ENCODE measurements around the gene PLPP6. TPM values are rescaled to one million over a fixed set of nuclear protein-coding genes. Genes with fewer than 3 reads are reported as not detected.
A peak's percentile ranks its signal among the peaks of the same experiment; 100 is the strongest.

The PLPP6 gene
- total and polyA plus RNA-seq, 2 of the 13 experiments (the other 11 are each of a cell fraction or from before 2014, with no cell fraction given), result 12.1 to 15.5 TPM

- TF ChIP-seq THAP9 (CRISPR knock-in tag; IDR thresholded peaks at IDR 0.05; ENCODE audit: borderline replicate concordance) (no peak), SMAD1 (CRISPR knock-in tag; IDR thresholded peaks at IDR 0.05; ENCODE audit: borderline replicate concordance, low read depth) (no peak), ZFP82 (CRISPR knock-in tag; IDR thresholded peaks at IDR 0.05; ENCODE audit: borderline replicate concordance) (0 out of 2 replicates have a peak, but pooled peaks have one; percentile 7), SP1 (IDR thresholded peaks at IDR 0.05) (no peak), SP1 (CRISPR knock-in tag; IDR thresholded peaks at IDR 0.05) (0 out of 2 replicates have a peak, but pooled peaks have one; percentile 8), ISX (CRISPR knock-in tag; conservative IDR thresholded peaks at IDR 0.05) (no peak), ZNF354B (CRISPR knock-in tag; IDR thresholded peaks at IDR 0.05) (no peak), SIX4 (CRISPR knock-in tag; IDR thresholded peaks at IDR 0.05) (0 out of 2 replicates have a peak, but pooled peaks have one; percentile 5), ZBTB38 (CRISPR knock-in tag; IDR thresholded peaks at IDR 0.05) (0 out of 2 replicates have a peak, but pooled peaks have one; percentile 11), YEATS2 (CRISPR knock-in tag; IDR thresholded peaks at IDR 0.05; ENCODE audit: borderline replicate concordance) (peak; percentile 39; the same call in 1 of the 2 replicates), HOXA7 (CRISPR knock-in tag; IDR thresholded peaks at IDR 0.05) (no peak), ZBTB42 (CRISPR knock-in tag; IDR thresholded peaks at IDR 0.05) (no peak), SNRNP70 (IDR thresholded peaks at IDR 0.05; ENCODE audit: low read depth, low read length) (no peak), MNT (IDR thresholded peaks at IDR 0.05) (no peak), IKZF4 (CRISPR knock-in tag; IDR thresholded peaks at IDR 0.05; ENCODE audit: borderline replicate concordance, low read depth, not compliant biosample characterization) (no peak), SAP130 (CRISPR knock-in tag; IDR thresholded peaks at IDR 0.05; ENCODE audit: low read depth) (peak; percentile 9; the same call in 1 of the 2 replicates), ZNF18 (CRISPR knock-in tag; IDR thresholded peaks at IDR 0.05; ENCODE audit: insufficient replicate concordance) (no peak), ZSCAN25 (CRISPR knock-in tag; IDR thresholded peaks at IDR 0.05) (peak; percentile 2; the same call in 1 of the 2 replicates), ZNF180 (CRISPR knock-in tag; IDR thresholded peaks at IDR 0.05; ENCODE audit: borderline replicate concordance, low read depth) (no peak), MYC (CRISPR knock-in tag; IDR thresholded peaks at IDR 0.05; ENCODE audit: borderline replicate concordance) (0 out of 2 replicates have a peak, but pooled peaks have one; percentile 48), ZNF550 (CRISPR knock-in tag; IDR thresholded peaks at IDR 0.05; ENCODE audit: borderline replicate concordance) (no peak), ETV5 (CRISPR knock-in tag; IDR thresholded peaks at IDR 0.05; ENCODE audit: borderline replicate concordance) (peak; percentile 1; the same call in 1 of the 2 replicates), ZNF350 (CRISPR knock-in tag; IDR thresholded peaks at IDR 0.05; ENCODE audit: borderline replicate concordance, low read depth) (0 out of 2 replicates have a peak, but pooled peaks have one; percentile 1), REPIN1 (CRISPR knock-in tag; IDR thresholded peaks at IDR 0.05; ENCODE audit: borderline replicate concordance, low read depth) (no peak)
Measured at GRCh38 chr9:4662989-4663792, 1.1 kb downstream of the PLPP6 start (continued).

All from HepG2 (cell line).